Measurements from ENCODE around the gene KRT73.

DNA sequence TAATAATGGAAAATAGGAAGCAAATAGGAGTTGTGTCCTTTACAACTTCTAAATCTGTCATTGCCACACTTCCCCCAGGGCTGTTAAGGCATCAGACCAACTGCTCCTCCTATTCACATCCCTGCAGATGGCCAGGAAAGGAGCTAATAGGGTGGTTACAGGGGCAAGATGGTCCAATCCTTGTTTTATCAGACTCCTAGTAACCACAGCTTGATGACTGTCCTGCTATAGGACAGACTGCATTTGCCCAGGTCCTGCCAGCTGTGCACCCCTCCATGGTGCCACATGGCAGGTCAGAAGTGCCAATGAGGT, 44.5 kb upstream of the KRT73 start:
- TF ChIP-seq, protein P1, sequence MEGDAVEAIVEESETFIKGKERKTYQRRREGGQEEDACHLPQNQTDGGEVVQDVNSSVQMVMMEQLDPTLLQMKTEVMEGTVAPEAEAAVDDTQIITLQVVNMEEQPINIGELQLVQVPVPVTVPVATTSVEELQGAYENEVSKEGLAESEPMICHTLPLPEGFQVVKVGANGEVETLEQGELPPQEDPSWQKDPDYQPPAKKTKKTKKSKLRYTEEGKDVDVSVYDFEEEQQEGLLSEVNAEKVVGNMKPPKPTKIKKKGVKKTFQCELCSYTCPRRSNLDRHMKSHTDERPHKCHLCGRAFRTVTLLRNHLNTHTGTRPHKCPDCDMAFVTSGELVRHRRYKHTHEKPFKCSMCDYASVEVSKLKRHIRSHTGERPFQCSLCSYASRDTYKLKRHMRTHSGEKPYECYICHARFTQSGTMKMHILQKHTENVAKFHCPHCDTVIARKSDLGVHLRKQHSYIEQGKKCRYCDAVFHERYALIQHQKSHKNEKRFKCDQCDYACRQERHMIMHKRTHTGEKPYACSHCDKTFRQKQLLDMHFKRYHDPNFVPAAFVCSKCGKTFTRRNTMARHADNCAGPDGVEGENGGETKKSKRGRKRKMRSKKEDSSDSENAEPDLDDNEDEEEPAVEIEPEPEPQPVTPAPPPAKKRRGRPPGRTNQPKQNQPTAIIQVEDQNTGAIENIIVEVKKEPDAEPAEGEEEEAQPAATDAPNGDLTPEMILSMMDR (IDR thresholded peaks at IDR 0.05; ENCODE audit: control extremely low read depth in 1 of 3, insufficient read depth in 1 of 3, low read depth in 1 of 3, low read length in 3 of 3): no peak
- no peak for TF ChIP-seq RFX5 (IDR thresholded peaks at IDR 0.05; ENCODE audit: borderline replicate concordance, low read depth, low read length)
- no peak for TF ChIP-seq EZH2 (IDR thresholded peaks at IDR 0.05; ENCODE audit: low read depth, low read length, severe bottlenecking)
- TF ChIP-seq YY1 (IDR thresholded peaks at IDR 0.05; ENCODE audit: low read depth, low read length): no peak
- TF ChIP-seq CREB1 (IDR thresholded peaks at IDR 0.05): no peak
- TF ChIP-seq ZNF274 (IDR thresholded peaks at IDR 0.05; ENCODE audit: borderline replicate concordance, extremely low read depth, low read length): no peak
- no peak for TF ChIP-seq POLR2A (IDR thresholded peaks at IDR 0.05; ENCODE audit: control extremely low read depth in 1 of 2, low read depth in 2 of 2, low read length in 2 of 2)
- no peak for TF ChIP-seq POLR2AphosphoS5 (IDR thresholded peaks at IDR 0.05; ENCODE audit: low read depth, low read length)
- TF ChIP-seq, protein P2, sequence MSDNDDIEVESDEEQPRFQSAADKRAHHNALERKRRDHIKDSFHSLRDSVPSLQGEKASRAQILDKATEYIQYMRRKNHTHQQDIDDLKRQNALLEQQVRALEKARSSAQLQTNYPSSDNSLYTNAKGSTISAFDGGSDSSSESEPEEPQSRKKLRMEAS (IDR thresholded peaks at IDR 0.05): no peak
- TF ChIP-seq BRCA1 (IDR thresholded peaks at IDR 0.05; ENCODE audit: low read depth, low read length): no peak
- TF ChIP-seq BACH1 (IDR thresholded peaks at IDR 0.05; ENCODE audit: low read length): no peak
- TF ChIP-seq EP300 (IDR thresholded peaks at IDR 0.05; ENCODE audit: borderline replicate concordance in 1 of 2, low read depth in 2 of 2, low read length in 2 of 2): no peak
- no peak for TF ChIP-seq CEBPB (IDR thresholded peaks at IDR 0.05; ENCODE audit: low read depth, low read length)
- TF ChIP-seq, protein P3, sequence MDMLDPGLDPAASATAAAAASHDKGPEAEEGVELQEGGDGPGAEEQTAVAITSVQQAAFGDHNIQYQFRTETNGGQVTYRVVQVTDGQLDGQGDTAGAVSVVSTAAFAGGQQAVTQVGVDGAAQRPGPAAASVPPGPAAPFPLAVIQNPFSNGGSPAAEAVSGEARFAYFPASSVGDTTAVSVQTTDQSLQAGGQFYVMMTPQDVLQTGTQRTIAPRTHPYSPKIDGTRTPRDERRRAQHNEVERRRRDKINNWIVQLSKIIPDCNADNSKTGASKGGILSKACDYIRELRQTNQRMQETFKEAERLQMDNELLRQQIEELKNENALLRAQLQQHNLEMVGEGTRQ (IDR thresholded peaks at IDR 0.05; ENCODE audit: low read length): no peak

Data from H1 (cell line).